DND-41 (cell line): ENCODE measurements around the gene NME7.

ENCODE experiments used
- ATAC-seq: fragments of 200-7000 bp; cut with Tn5 transposase; 3 replicates; pipeline ENCODE4 v1.9.1; 2021; ENCODE audit warnings: low read depth; ENCODE audit not compliant: insufficient read depth
- DNase-seq: peaks from one replicate; pipeline ENCODE4 v3.0.0-alpha.2; 2020
- H2AFZ ChIP-seq: 2 replicates; pipeline ENCODE4 v1.6.0; 2012; ENCODE audit warnings: low read depth, low read length
- H3K27ac ChIP-seq: 2 replicates; pipeline ENCODE4 v1.5.1; 2012; ENCODE audit warnings: low read length, inconsistent platforms
- H3K27me3 ChIP-seq: fragments of 200-600 bp; sonication (generic); 2 replicates; pipeline ENCODE4 v1.6.0; 2012; ENCODE audit warnings: low read length, mild to moderate bottlenecking, inconsistent platforms; ENCODE audit not compliant: insufficient read depth, poor library complexity
- H3K36me3 ChIP-seq: 2 replicates; pipeline ENCODE4 v1.5.1; 2012; ENCODE audit warnings: low read length, inconsistent platforms; ENCODE audit not compliant: insufficient read depth
- H3K4me1 ChIP-seq: 2 replicates; pipeline ENCODE4 v1.5.1; 2012; ENCODE audit warnings: mild to moderate bottlenecking, low read length; ENCODE audit not compliant: insufficient read depth
- H3K4me2 ChIP-seq: 2 replicates; pipeline ENCODE4 v1.6.0; 2012; ENCODE audit warnings: mild to moderate bottlenecking, moderate library complexity, low read length, inconsistent platforms; ENCODE audit not compliant: insufficient read depth
- H3K4me3 ChIP-seq, 2 experiments: fragments of 200-600 bp in 1 of 2; shearing (Covaris generic) in 1 of 2; 2 replicates each; pipeline ENCODE4 v1.5.1; 2012 to 2016; ENCODE audit warnings: inconsistent platforms in 2 of 2, low read length in 2 of 2, mild to moderate bottlenecking in 2 of 2, low read depth in 1 of 2, moderate library complexity in 1 of 2
- H3K79me2 ChIP-seq: 2 replicates; pipeline ENCODE4 v1.6.0; 2012; ENCODE audit warnings: low read length, inconsistent platforms; ENCODE audit not compliant: insufficient read depth
- H3K9ac ChIP-seq: 2 replicates; pipeline ENCODE4 v1.6.0; 2012; ENCODE audit warnings: low read depth, mild to moderate bottlenecking, inconsistent platforms, low read length, moderate library complexity
- H3K9me3 ChIP-seq: 2 replicates; pipeline ENCODE4 v1.5.1; 2012; ENCODE audit warnings: low read length, moderate library complexity, mild to moderate bottlenecking, inconsistent platforms; ENCODE audit not compliant: insufficient read depth, severe bottlenecking
- H4K20me1 ChIP-seq: 2 replicates; pipeline ENCODE4 v1.6.0; 2012; ENCODE audit warnings: low read length; ENCODE audit not compliant: insufficient read depth
- EZH2 ChIP-seq: IDR thresholded peaks from 3 replicates; pipeline ENCODE4 v1.6.1; 2012; ENCODE audit warnings: borderline replicate concordance, low read depth, mild to moderate bottlenecking, moderate library complexity, low read length, inconsistent platforms; ENCODE audit not compliant: severe bottlenecking
- TF ChIP-seq, protein P1 (sequence below): IDR thresholded peaks from 2 replicates; pipeline ENCODE4 v1.5.1; 2012; ENCODE audit warnings: borderline replicate concordance, low read length, moderate library complexity, mild to moderate bottlenecking; ENCODE audit not compliant: poor library complexity, severe bottlenecking; ENCODE audit errors: extremely low read depth

NME7 gene

DNA sequence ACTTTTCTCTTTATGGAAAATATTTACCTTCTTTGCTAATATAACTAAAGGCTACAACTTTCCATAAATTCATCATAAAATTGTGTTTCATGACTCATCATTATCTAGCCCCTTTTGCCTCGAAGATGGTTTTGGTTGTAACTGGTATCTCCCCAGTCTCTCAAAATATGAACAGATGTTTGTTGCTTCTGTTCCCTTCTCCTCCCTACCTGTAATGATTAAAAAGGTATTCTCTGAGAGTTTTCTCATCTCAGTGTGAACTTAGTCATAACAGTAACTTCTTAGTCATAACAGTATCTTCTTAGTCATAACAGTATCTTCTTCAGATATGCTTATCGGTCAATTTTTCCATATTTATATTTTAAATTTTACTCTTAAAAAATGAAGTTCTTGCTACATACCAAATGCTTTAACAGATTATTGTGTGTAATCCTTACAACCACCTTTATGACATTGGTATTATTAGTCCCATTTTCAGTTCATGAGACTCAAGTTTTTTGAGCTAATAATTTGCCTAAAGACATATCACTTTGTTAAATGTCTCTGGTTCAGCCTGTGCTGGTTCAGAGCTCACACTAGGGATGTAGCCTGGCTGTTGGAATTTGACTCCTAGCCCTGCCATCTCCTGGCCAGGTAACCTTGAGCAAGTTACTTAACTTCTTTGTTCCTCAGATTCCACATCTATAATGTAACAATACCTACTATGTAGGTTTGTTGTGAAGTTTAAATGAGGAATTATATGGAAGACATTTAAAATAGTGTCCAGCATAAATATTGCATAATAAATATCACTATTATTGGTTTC lies 228.5 kb downstream of the NME7 start:
- Histone ChIP-seq H4K20me1 (no peaks in the 10 kb centered on the region), H3K9ac (no peak overlapping the region), H3K4me1 (no peaks in the 10 kb centered on the region), H3K27ac (no peak overlapping the region), H3K9me3 (no peaks in the 10 kb centered on the region), H2AFZ (no peak overlapping the region), H3K79me2 (no peaks in the 10 kb centered on the region), H3K4me3 (no peak overlapping the region), H3K36me3 (no peaks in the 10 kb centered on the region), H3K27me3 (no peaks in the 10 kb centered on the region), H3K4me2 (no peak overlapping the region)
- no peak for DNase-seq
- TF ChIP-seq, protein P1, sequence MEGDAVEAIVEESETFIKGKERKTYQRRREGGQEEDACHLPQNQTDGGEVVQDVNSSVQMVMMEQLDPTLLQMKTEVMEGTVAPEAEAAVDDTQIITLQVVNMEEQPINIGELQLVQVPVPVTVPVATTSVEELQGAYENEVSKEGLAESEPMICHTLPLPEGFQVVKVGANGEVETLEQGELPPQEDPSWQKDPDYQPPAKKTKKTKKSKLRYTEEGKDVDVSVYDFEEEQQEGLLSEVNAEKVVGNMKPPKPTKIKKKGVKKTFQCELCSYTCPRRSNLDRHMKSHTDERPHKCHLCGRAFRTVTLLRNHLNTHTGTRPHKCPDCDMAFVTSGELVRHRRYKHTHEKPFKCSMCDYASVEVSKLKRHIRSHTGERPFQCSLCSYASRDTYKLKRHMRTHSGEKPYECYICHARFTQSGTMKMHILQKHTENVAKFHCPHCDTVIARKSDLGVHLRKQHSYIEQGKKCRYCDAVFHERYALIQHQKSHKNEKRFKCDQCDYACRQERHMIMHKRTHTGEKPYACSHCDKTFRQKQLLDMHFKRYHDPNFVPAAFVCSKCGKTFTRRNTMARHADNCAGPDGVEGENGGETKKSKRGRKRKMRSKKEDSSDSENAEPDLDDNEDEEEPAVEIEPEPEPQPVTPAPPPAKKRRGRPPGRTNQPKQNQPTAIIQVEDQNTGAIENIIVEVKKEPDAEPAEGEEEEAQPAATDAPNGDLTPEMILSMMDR, result no peak
- TF ChIP-seq EZH2, result no peak
- ATAC-seq, result no peak

DNA sequence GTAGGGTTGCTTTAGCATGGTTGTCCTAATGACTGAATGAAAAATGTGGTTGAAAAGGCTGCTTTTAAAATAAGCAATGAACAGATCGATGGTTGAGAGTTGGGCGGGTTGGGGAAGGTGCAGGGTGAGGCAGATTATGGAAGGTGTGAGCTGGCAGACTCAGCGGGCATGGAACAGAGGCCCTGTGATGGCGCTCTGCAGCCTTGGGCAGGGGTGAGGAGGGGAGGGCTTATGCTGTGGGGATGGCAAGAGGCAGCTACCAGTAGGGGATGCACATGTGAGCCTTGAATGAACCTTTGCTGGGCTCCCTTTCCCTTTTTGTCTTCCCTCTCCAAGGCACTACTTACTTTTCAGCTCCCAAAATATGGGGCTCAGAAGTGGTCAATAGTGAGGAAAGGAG lies 230.2 kb downstream of the NME7 start:
- no peak overlapping the region for H2AFZ ChIP-seq
- no peak overlapping the region for H3K9ac ChIP-seq
- no peak overlapping the region for H3K4me2 ChIP-seq
- no peaks in the 10 kb centered on the region for H3K9me3 ChIP-seq
- no peaks in the 10 kb centered on the region for H4K20me1 ChIP-seq
- H3K79me2 ChIP-seq, result no peaks in the 10 kb centered on the region
- no peaks in the 10 kb centered on the region for H3K27me3 ChIP-seq
- TF ChIP-seq EZH2, result no peak
- TF ChIP-seq, protein P1, result no peak
- no peaks in the 10 kb centered on the region for H3K4me1 ChIP-seq
- DNase-seq (no peak), ATAC-seq (no peak)
- H3K36me3 ChIP-seq, result peaks cover 4% of the 10 kb centered on the region; the same call in 1 of the 2 replicates
- no peak overlapping the region for H3K4me3 ChIP-seq
- H3K27ac ChIP-seq, result no peak overlapping the region

DNA sequence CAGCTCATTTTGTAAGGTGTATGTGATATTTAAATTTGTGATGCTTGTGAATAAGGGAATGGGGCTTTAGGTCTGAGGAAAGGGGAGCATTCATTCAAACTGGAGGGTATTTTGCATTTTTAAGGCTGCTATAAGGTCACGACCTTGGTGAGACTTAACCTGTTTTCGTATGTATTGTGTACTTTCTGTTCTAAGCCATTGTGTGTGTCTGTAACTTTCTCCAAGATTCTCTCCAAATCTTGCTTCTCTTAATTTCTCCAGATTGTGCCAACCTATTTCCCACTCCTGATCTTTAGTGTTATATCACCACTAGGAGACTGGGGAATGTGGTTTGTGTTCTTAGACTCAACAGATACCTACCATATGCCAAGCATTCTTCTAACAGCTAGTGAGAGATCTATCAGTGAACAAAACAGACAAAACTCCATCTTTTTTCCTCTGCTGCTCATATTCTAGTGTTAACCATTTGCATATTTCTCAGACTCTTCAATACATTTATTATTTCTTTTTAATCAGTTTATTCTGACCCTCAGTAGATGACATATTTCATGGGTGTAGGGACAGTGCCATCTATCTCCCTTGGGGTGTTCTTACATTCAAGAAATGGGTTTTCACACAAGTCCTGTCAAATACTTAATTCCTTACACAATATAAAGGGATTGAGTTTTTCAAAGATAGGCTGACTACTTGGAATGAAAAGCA lies 233.6 kb downstream of the NME7 start:
- ATAC-seq (no peak), DNase-seq (no peak)
- H3K9ac ChIP-seq, result no peak overlapping the region
- no peaks in the 10 kb centered on the region for H4K20me1 ChIP-seq
- TF ChIP-seq EZH2, result no peak
- TF ChIP-seq, protein P1, result peak; percentile 44
- H3K79me2 ChIP-seq, result no peaks in the 10 kb centered on the region
- no peaks in the 10 kb centered on the region for H3K4me1 ChIP-seq
- no peak overlapping the region for H3K4me3 ChIP-seq
- no peaks in the 10 kb centered on the region for H3K27me3 ChIP-seq
- H3K9me3 ChIP-seq, result no peaks in the 10 kb centered on the region
- no peak overlapping the region for H3K4me2 ChIP-seq
- H2AFZ ChIP-seq, result no peak overlapping the region
- H3K36me3 ChIP-seq, result peaks cover 13% of the 10 kb centered on the region
- no peak overlapping the region for H3K27ac ChIP-seq
